GM13976 (cell line): ENCODE data around the gene SPATA13.

ENCODE experiments used
- DNase-seq: peaks from one replicate; pipeline ENCODE4 v3.0.0; 2012; ENCODE audit warnings: low spot score
- CTCF ChIP-seq: IDR thresholded peaks from 2 replicates; pipeline ENCODE4 v1.5.1; 2012; ENCODE audit warnings: borderline replicate concordance, mild to moderate bottlenecking; ENCODE audit not compliant: insufficient read depth; ENCODE audit errors: extremely low read depth, missing control alignments, control extremely low read depth
- in situ Hi-C: fragments of 300-500 bp; cut with MboI; formaldehyde crosslinking; loops from one replicate; pipeline ENCODE4 v1.12.0; 2022; ENCODE audit warnings: low sequenced_read_pairs, mixed read lengths, inconsistent platforms; ENCODE audit not compliant: unreplicated experiment

The SPATA13 gene

DNA sequence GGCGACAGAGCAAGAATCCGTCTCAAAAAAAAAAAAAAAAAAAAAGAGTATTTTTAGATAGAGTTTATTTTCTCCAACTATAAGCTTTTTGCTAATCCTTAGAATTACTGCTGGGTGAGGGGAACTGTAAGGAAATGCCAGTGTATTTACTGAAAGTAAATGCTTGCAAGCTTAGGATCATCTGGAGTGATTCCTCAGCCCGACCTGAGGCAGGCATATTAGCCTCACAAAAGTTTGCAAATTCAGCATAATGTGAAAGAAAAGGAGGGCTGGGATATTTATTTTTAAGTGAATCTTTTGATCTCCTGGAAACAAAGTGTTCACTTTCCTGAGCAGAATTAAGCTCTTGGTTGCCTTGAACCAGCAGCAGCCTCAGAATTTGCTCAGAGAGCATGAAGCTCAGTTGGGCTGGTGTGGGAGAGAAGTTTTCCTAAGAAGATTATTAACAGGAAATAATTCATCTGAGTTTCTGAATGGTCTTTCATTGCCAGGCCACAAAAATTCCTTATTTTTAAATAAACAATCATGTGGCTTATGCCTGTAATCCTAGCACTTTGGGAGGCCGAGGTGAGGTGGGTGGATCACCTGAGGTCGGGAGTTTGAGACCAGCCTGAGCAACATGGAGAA, 24.7 kb upstream of the SPATA13 start:
- no peak for DNase-seq
- in situ Hi-C loops, result no loop called here
- no peak for TF ChIP-seq CTCF

- no peak for TF ChIP-seq CTCF
- no peak for DNase-seq
- in situ Hi-C loops, result no loop called here
These were observed 21.6 kb upstream of the SPATA13 start for GRCh38 chr13:24138911-24139310.

DNA sequence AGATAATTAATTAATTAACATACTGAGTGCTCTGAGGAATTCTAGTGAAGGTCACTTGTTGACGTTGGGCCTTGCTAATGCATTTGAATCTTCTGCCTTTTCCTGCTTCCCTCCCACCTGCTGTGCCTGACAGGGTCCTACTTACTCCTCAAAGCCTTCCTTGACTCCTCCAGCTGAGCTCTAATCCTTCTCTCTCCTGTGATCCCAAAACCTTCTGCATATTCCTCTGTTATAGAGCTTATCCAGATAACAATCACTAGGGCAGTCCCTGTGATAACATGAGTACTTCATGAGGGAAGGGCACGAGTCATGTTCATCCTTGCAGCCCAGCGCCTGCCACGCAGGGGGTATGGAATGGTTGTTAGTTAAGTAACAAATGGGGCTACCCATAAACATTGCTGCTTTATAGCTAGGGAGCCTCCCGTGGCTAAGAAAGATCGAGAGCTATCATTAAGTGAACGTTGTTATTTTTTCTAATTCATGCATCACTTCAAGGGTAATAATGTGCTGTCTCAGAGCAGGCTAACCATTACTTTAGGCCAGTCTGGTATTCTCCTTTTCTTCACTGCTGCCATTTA, 19.1 kb upstream of the SPATA13 start:
- in situ Hi-C loops, result no loop called here
- DNase-seq, result no peak
- no peak for TF ChIP-seq CTCF

DNA sequence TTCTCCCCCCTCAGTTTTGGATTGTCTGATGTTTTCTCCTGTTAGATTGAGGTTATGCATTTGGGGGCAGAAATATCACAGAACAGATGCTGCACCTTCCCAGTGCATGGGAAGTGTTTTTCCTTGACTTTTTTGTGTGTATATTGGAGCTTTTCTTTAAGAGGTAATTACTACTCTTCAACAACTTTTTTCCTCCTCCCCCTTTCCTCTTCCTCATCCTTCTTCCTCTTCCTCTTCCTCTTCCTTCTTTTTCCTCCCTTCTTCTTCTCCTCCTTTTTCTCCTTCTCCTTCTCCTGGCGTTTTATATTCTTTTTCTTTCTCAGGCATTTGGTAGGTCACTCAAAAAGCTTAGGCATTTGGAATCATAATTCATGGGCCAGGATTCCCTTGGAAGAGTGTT, 18.1 kb upstream of the SPATA13 start:
- DNase-seq, result no peak
- TF ChIP-seq CTCF, result no peak
- in situ Hi-C loops, result no loop called here

DNA sequence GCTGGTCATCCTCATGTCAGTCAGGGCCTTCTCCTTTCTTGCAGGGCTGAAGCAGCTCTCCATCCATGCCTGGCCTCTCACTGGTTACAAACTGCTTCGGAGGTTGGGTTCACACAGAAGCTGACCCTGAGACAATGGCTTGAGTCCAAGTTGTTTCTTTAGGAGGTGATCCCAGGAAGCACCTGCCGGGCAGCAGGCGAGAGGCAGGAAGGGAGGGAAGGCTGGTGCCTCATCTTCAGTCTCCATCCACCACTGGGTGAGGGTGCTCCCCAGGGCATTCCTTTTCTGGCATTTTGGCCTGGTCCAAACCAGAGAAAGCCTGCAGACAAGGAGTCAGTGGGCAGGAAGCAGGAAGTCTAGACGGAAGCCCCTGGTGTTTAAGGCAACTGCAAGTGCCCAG, 17.6 kb upstream of the SPATA13 start:
- TF ChIP-seq CTCF, result no peak
- in situ Hi-C loops, result no loop called here
- no peak for DNase-seq

- TF ChIP-seq CTCF, result no peak
- no peak for DNase-seq
- in situ Hi-C loops, result no loop called here
These were observed 15.3 kb upstream of the SPATA13 start for GRCh38 chr13:24145240-24145639.
